SK-N-SH (cell line): ENCODE measurements around the gene ATG7.

ENCODE experiments used
- EP300 ChIP-seq, 2 experiments: IDR thresholded peaks; 2 replicates each; pipeline versions ENCODE4 v1.4.0 to v1.6.1; 2012; ENCODE audit warnings: borderline replicate concordance in 1 of 2, low read depth in 1 of 2, low read length in 1 of 2
- EZH2phosphoT487 ChIP-seq: fragments of 200-600 bp; sonication (generic); IDR thresholded peaks from 2 replicates; pipeline ENCODE4 v1.6.1; 2017; ENCODE audit warnings: low read depth, mixed run types, mild to moderate bottlenecking, antibody characterized with exemption, moderate library complexity, borderline replicate concordance
- JUND ChIP-seq: IDR thresholded peaks from 2 replicates; pipeline ENCODE4 v1.4.0; 2012
- POLR2AphosphoS5 ChIP-seq: IDR thresholded peaks from 2 replicates; pipeline ENCODE4 v1.6.1; 2012; ENCODE audit warnings: low read depth, low read length
- RXRA ChIP-seq: IDR thresholded peaks from 2 replicates; pipeline ENCODE4 v1.4.0; 2012; ENCODE audit warnings: low read depth, mild to moderate bottlenecking, borderline replicate concordance
- TAF1 ChIP-seq: IDR thresholded peaks from 2 replicates; pipeline ENCODE4 v1.6.1; 2012; ENCODE audit warnings: low read depth, mild to moderate bottlenecking, low read length, moderate library complexity, borderline replicate concordance
- TF ChIP-seq, protein P1 (sequence below): fragments of 200-600 bp; sonication (generic); IDR thresholded peaks from 2 replicates; pipeline ENCODE4 v1.6.1; 2017; ENCODE audit warnings: antibody characterized with exemption, mild to moderate bottlenecking, moderate library complexity
- TF ChIP-seq, protein P2 (sequence below): IDR thresholded peaks from 2 replicates; pipeline ENCODE4 v1.6.1; 2012; ENCODE audit warnings: mild to moderate bottlenecking, low read depth, low read length, moderate library complexity
- TF ChIP-seq, protein P3 (sequence below): IDR thresholded peaks from 2 replicates; pipeline ENCODE4 v1.4.0; 2012; ENCODE audit warnings: low read depth

DNA sequence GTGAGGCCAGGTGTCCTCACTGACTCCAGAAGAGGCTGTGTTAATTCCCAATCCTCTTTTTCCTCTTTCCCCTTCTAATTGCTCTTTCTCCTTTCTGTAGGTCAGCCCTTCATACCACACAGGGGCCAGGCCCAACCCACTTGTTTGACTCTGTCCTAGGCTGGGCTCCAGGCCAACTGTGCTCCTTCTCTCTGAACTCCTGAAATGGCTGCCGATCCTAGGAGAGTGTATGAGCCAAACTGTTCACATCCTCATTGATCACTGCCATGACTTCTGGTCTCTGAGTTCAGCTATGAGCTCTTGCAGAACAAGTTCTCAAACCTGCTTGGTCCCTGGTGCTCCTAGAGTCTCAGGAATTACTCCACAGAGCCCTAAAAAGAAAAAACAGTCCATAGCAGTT, 226.4 kb downstream of the ATG7 start:
- TF ChIP-seq, protein P1, sequence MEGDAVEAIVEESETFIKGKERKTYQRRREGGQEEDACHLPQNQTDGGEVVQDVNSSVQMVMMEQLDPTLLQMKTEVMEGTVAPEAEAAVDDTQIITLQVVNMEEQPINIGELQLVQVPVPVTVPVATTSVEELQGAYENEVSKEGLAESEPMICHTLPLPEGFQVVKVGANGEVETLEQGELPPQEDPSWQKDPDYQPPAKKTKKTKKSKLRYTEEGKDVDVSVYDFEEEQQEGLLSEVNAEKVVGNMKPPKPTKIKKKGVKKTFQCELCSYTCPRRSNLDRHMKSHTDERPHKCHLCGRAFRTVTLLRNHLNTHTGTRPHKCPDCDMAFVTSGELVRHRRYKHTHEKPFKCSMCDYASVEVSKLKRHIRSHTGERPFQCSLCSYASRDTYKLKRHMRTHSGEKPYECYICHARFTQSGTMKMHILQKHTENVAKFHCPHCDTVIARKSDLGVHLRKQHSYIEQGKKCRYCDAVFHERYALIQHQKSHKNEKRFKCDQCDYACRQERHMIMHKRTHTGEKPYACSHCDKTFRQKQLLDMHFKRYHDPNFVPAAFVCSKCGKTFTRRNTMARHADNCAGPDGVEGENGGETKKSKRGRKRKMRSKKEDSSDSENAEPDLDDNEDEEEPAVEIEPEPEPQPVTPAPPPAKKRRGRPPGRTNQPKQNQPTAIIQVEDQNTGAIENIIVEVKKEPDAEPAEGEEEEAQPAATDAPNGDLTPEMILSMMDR = no peak
- TF ChIP-seq EZH2phosphoT487 (no peak), EP300 (IDR thresholded peaks at IDR 0.05; ENCODE audit: borderline replicate concordance in 1 of 2, low read depth in 1 of 2, low read length in 1 of 2) (no peak), TAF1 (no peak), POLR2AphosphoS5 (no peak), JUND (no peak), RXRA (no peak)
- TF ChIP-seq, protein P2, sequence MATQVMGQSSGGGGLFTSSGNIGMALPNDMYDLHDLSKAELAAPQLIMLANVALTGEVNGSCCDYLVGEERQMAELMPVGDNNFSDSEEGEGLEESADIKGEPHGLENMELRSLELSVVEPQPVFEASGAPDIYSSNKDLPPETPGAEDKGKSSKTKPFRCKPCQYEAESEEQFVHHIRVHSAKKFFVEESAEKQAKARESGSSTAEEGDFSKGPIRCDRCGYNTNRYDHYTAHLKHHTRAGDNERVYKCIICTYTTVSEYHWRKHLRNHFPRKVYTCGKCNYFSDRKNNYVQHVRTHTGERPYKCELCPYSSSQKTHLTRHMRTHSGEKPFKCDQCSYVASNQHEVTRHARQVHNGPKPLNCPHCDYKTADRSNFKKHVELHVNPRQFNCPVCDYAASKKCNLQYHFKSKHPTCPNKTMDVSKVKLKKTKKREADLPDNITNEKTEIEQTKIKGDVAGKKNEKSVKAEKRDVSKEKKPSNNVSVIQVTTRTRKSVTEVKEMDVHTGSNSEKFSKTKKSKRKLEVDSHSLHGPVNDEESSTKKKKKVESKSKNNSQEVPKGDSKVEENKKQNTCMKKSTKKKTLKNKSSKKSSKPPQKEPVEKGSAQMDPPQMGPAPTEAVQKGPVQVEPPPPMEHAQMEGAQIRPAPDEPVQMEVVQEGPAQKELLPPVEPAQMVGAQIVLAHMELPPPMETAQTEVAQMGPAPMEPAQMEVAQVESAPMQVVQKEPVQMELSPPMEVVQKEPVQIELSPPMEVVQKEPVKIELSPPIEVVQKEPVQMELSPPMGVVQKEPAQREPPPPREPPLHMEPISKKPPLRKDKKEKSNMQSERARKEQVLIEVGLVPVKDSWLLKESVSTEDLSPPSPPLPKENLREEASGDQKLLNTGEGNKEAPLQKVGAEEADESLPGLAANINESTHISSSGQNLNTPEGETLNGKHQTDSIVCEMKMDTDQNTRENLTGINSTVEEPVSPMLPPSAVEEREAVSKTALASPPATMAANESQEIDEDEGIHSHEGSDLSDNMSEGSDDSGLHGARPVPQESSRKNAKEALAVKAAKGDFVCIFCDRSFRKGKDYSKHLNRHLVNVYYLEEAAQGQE = no peak
- TF ChIP-seq, protein P3, sequence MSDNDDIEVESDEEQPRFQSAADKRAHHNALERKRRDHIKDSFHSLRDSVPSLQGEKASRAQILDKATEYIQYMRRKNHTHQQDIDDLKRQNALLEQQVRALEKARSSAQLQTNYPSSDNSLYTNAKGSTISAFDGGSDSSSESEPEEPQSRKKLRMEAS = no peak
